Trophoblast cell (in vitro differentiated cells and primary cell): ENCODE measurements around the gene RNFT2.

ENCODE experiments used
- DNase-seq, 2 donors: peaks; one replicate each; pipeline ENCODE4 v3.0.0-alpha.2; 2016
- H2AFZ ChIP-seq: 2 replicates; pipeline ENCODE4 v1.6.1; 2013; ENCODE audit warnings: low read length, moderate library complexity, mild to moderate bottlenecking; ENCODE audit not compliant: insufficient read depth, poor library complexity
- H2AK5ac ChIP-seq: 2 replicates; pipeline ENCODE4 v1.6.1; 2013; ENCODE audit warnings: mild to moderate bottlenecking, low read length
- H2BK120ac ChIP-seq: 2 replicates; pipeline ENCODE4 v1.6.1; 2013; ENCODE audit warnings: low read length, mild to moderate bottlenecking, moderate library complexity; ENCODE audit not compliant: insufficient read depth, poor library complexity
- H2BK12ac ChIP-seq: 2 replicates; pipeline ENCODE4 v1.6.1; 2013; ENCODE audit warnings: mild to moderate bottlenecking, low read length, moderate library complexity
- H2BK5ac ChIP-seq: 2 replicates; pipeline ENCODE4 v1.6.1; 2013; ENCODE audit warnings: low read length, low read depth, moderate library complexity, mild to moderate bottlenecking; ENCODE audit not compliant: poor library complexity
- H3K14ac ChIP-seq: 2 replicates; pipeline ENCODE4 v1.6.1; 2013; ENCODE audit warnings: mild to moderate bottlenecking, low read length
- H3K18ac ChIP-seq: 2 replicates; pipeline ENCODE4 v1.6.1; 2013; ENCODE audit warnings: mild to moderate bottlenecking, low read length
- H3K23ac ChIP-seq: 2 replicates; pipeline ENCODE4 v1.6.1; 2013; ENCODE audit warnings: low read length
- H3K27ac ChIP-seq: 2 replicates; pipeline ENCODE4 v1.5.1; 2013; ENCODE audit warnings: low read depth, mild to moderate bottlenecking, inconsistent platforms, low read length, moderate library complexity
- H3K27me3 ChIP-seq: 2 replicates; pipeline ENCODE4 v1.6.1; 2013; ENCODE audit warnings: inconsistent platforms, mild to moderate bottlenecking, low read length, moderate library complexity; ENCODE audit not compliant: insufficient read depth
- H3K36me3 ChIP-seq, 2 experiments: 1 replicate in 1 of 2; 2 replicates in 1 of 2; pipeline ENCODE4 v1.6.1; 2013; ENCODE audit warnings: low read length in 2 of 2, mild to moderate bottlenecking in 2 of 2, moderate library complexity in 1 of 2; ENCODE audit not compliant: insufficient read depth in 2 of 2, control insufficient read depth in 1 of 2
- H3K4ac ChIP-seq: 2 replicates; pipeline ENCODE4 v1.6.1; 2013; ENCODE audit warnings: low read depth, mild to moderate bottlenecking, low read length, moderate library complexity
- H3K4me1 ChIP-seq, 2 experiments: 1 replicate in 1 of 2; 2 replicates in 1 of 2; pipeline ENCODE4 v1.6.1; 2013; ENCODE audit warnings: low read length in 2 of 2, mild to moderate bottlenecking in 2 of 2, moderate library complexity in 1 of 2; ENCODE audit not compliant: insufficient read depth in 2 of 2, control insufficient read depth in 1 of 2
- H3K4me2 ChIP-seq: 2 replicates; pipeline ENCODE4 v1.6.1; 2013; ENCODE audit warnings: inconsistent platforms, mild to moderate bottlenecking, low read length, moderate library complexity
- H3K4me3 ChIP-seq: 2 replicates; pipeline ENCODE4 v1.5.1; 2013; ENCODE audit warnings: mild to moderate bottlenecking, low read depth, low read length, inconsistent platforms
- H3K79me1 ChIP-seq: one replicate; pipeline ENCODE4 v1.6.1; 2013; ENCODE audit warnings: low read length
- H3K79me2 ChIP-seq: 2 replicates; pipeline ENCODE4 v1.6.1; 2013; ENCODE audit warnings: low read length, mild to moderate bottlenecking; ENCODE audit not compliant: control insufficient read depth, insufficient read depth, poor library complexity
- H3K9ac ChIP-seq: 2 replicates; pipeline ENCODE4 v1.6.1; 2013; ENCODE audit warnings: mild to moderate bottlenecking, low read length
- H3K9me3 ChIP-seq: 2 replicates; pipeline ENCODE4 v1.6.1; 2013; ENCODE audit warnings: low read depth, mild to moderate bottlenecking, control low read depth, inconsistent platforms, low read length; ENCODE audit not compliant: insufficient read depth
- H4K12ac ChIP-seq: 2 replicates; pipeline ENCODE4 v1.6.1; 2013; ENCODE audit warnings: low read depth, mild to moderate bottlenecking, low read length, moderate library complexity
- H4K8ac ChIP-seq: 2 replicates; pipeline ENCODE4 v1.6.1; 2013; ENCODE audit warnings: low read depth, mild to moderate bottlenecking, low read length, moderate library complexity
- H4K91ac ChIP-seq: one replicate; pipeline ENCODE4 v1.6.1; 2013; ENCODE audit warnings: low read depth, mild to moderate bottlenecking, low read length, moderate library complexity
- WGBS: extraction: QIAGEN DNeasy Blood & Tissue Kit; methylation state at CpG from one replicate; pipeline ENCODE4 v1.1.7; 2013; ENCODE audit warnings: missing lambda C conversion rate; ENCODE audit not compliant: insufficient read length, insufficient coverage; ENCODE audit errors: extremely low coverage; 5-methylcytosine and 5-hydroxymethylcytosine counted together

RNFT2 gene

GRCh38 chr12:116766746-116767145, 28.6 kb downstream of the RNFT2 start:
- no peak overlapping the region for H3K18ac ChIP-seq
- WGBS: no CpG with 5 or more reads among the region's 3 CpGs
- H3K4me3 ChIP-seq: no peak overlapping the region
- H3K9ac ChIP-seq: no peak overlapping the region
- no peaks in the 10 kb centered on the region for H3K79me2 ChIP-seq
- no peak overlapping the region for H3K4ac ChIP-seq
- H3K14ac ChIP-seq: no peak overlapping the region
- no peak overlapping the region for H3K23ac ChIP-seq
- H3K27ac ChIP-seq: no peak overlapping the region
- no peak overlapping the region for H4K12ac ChIP-seq
- no peak overlapping the region for H4K8ac ChIP-seq
- no peaks in the 10 kb centered on the region for H3K79me1 ChIP-seq
- no peak overlapping the region for H2AK5ac ChIP-seq
- H2AFZ ChIP-seq: no peak overlapping the region
- no peaks in the 10 kb centered on the region for H3K4me1 ChIP-seq
- H2BK120ac ChIP-seq: no peak overlapping the region
- no peaks in the 10 kb centered on the region for H3K9me3 ChIP-seq
- H3K4me2 ChIP-seq: no peak overlapping the region
- no peak overlapping the region for H4K91ac ChIP-seq
- H3K27me3 ChIP-seq: no peaks in the 10 kb centered on the region
- H2BK12ac ChIP-seq: no peak overlapping the region
- no peak overlapping the region for H2BK5ac ChIP-seq
- no peaks in the 10 kb centered on the region for H3K36me3 ChIP-seq
- DNase-seq: no peak

GRCh38 chr12:116771651-116772050, 33.5 kb downstream of the RNFT2 start:
- H3K79me1 ChIP-seq: no peaks in the 10 kb centered on the region
- H3K79me2 ChIP-seq: no peaks in the 10 kb centered on the region
- DNase-seq: no peak
- H2AK5ac ChIP-seq: no peak overlapping the region
- H3K14ac ChIP-seq: no peak overlapping the region
- H3K4me2 ChIP-seq: no peak overlapping the region
- H3K4me3 ChIP-seq: no peak overlapping the region
- no CpG with 5 or more reads among the region's 8 CpGs for whole genome bisulfite sequencing
- no peak overlapping the region for H3K18ac ChIP-seq
- H3K27ac ChIP-seq: no peak overlapping the region
- no peak overlapping the region for H2BK5ac ChIP-seq
- H3K36me3 ChIP-seq: no peaks in the 10 kb centered on the region
- H2BK12ac ChIP-seq: no peak overlapping the region
- no peaks in the 10 kb centered on the region for H3K27me3 ChIP-seq
- H3K9ac ChIP-seq: no peak overlapping the region
- no peak overlapping the region for H4K91ac ChIP-seq
- no peaks in the 10 kb centered on the region for H3K4me1 ChIP-seq
- no peaks in the 10 kb centered on the region for H3K9me3 ChIP-seq
- no peak overlapping the region for H2AFZ ChIP-seq
- H3K23ac ChIP-seq: no peak overlapping the region
- H4K12ac ChIP-seq: no peak overlapping the region
- H4K8ac ChIP-seq: no peak overlapping the region
- H3K4ac ChIP-seq: no peak overlapping the region
- H2BK120ac ChIP-seq: no peak overlapping the region

- H3K18ac ChIP-seq: no peak overlapping the region
- no peak overlapping the region for H2BK12ac ChIP-seq
- no peaks in the 10 kb centered on the region for H3K79me1 ChIP-seq
- no CpG with 5 or more reads among the region's 4 CpGs for WGBS
- H4K91ac ChIP-seq: no peak overlapping the region
- no peak overlapping the region for H4K12ac ChIP-seq
- no peak overlapping the region for H3K14ac ChIP-seq
- no peak overlapping the region for H3K4me2 ChIP-seq
- H2BK120ac ChIP-seq: no peak overlapping the region
- no peak overlapping the region for H3K9ac ChIP-seq
- no peaks in the 10 kb centered on the region for H3K9me3 ChIP-seq
- no peak overlapping the region for H3K27ac ChIP-seq
- H4K8ac ChIP-seq: no peak overlapping the region
- H3K79me2 ChIP-seq: no peaks in the 10 kb centered on the region
- no peaks in the 10 kb centered on the region for H3K27me3 ChIP-seq
- no peak overlapping the region for H3K4ac ChIP-seq
- no peaks in the 10 kb centered on the region for H3K36me3 ChIP-seq
- H2AK5ac ChIP-seq: no peak overlapping the region
- no peak overlapping the region for H2AFZ ChIP-seq
- no peak overlapping the region for H3K4me3 ChIP-seq
- no peak overlapping the region for H2BK5ac ChIP-seq
- H3K23ac ChIP-seq: no peak overlapping the region
- H3K4me1 ChIP-seq: no peaks in the 10 kb centered on the region
- peak in 1 of 2 donors; percentile 5 for DNase-seq
Measured at GRCh38 chr12:116773276-116773731, 35.2 kb downstream of the RNFT2 start.

DNA sequence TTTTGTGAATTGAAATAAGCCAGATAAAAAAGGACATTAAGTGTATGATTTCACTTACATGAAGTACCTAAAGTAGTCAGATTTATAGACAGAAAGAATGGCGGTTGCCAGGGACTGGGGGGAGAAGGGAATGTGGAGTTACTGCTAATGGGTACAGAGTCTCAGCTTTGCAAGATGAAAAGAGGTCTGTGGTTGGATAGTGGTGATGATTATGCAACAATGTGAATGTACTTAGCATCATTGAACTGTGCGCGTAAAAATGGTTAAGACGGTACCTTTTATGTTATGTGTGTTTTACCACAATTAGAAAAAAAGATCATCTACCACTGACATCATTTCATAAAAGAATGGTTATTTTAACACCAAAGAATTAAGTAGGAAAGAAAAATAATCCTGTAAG, 35.9 kb downstream of the RNFT2 start:
- WGBS: no CpG with 5 or more reads among the region's 4 CpGs
- H2AK5ac ChIP-seq: no peak overlapping the region

More for the DNA sequence above, 35.9 kb downstream of the RNFT2 start:
- Histone ChIP-seq H3K36me3 (no peaks in the 10 kb centered on the region), H3K4ac (no peak overlapping the region), H3K14ac (no peak overlapping the region), H3K27me3 (no peaks in the 10 kb centered on the region), H2BK120ac (no peak overlapping the region), H3K9me3 (no peaks in the 10 kb centered on the region), H3K9ac (no peak overlapping the region), H4K12ac (no peak overlapping the region), H3K4me1 (no peaks in the 10 kb centered on the region), H4K91ac (no peak overlapping the region), H2BK5ac (no peak overlapping the region), H3K18ac (no peak overlapping the region), H3K4me3 (no peak overlapping the region), H3K4me2 (no peak overlapping the region), H3K27ac (no peak overlapping the region), H3K79me1 (no peaks in the 10 kb centered on the region), H4K8ac (no peak overlapping the region), H2AFZ (no peak overlapping the region), H3K79me2 (no peaks in the 10 kb centered on the region), H2BK12ac (no peak overlapping the region), H3K23ac (no peak overlapping the region)
- DNase-seq: no peak
